ENCODE data around the gene CNOT4.

DNA sequence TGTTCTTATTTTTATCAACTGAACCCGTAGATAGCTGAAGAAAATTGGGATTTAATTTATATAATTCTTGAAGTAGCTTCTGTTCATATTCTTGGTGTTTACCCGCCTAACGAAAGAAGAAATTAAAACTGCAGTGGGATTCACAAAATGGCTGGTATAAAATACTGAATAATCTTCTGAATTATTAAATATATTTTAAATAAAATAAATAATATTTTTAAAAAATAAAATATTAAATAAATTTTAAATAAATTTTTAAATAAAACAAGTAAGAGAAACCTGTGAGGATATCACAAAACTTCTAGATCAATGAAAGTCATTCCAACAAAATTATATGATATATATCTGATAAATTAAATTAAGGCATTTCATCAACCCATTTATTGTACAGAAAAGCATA lies 99.4 kb downstream of the CNOT4 start:
- TF ChIP-seq, protein P1, sequence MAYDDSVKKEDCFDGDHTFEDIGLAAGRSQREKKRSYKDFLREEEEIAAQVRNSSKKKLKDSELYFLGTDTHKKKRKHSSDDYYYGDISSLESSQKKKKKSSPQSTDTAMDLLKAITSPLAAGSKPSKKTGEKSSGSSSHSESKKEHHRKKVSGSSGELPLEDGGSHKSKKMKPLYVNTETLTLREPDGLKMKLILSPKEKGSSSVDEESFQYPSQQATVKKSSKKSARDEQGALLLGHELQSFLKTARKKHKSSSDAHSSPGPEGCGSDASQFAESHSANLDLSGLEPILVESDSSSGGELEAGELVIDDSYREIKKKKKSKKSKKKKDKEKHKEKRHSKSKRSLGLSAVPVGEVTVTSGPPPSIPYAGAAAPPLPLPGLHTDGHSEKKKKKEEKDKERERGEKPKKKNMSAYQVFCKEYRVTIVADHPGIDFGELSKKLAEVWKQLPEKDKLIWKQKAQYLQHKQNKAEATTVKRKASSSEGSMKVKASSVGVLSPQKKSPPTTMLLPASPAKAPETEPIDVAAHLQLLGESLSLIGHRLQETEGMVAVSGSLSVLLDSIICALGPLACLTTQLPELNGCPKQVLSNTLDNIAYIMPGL (CRISPR knock-in tag; IDR thresholded peaks at IDR 0.05; ENCODE audit: borderline replicate concordance) = no peak
- no peak for TF ChIP-seq RFX5 (IDR thresholded peaks at IDR 0.05)
